ENCODE measurements around the gene PTPRT. TPM values are rescaled to one million over a fixed set of nuclear protein-coding genes. Genes with fewer than 3 reads are reported as not detected.

PTPRT gene
- total RNA-seq, 1 donor, result 0.72 TPM

DNA sequence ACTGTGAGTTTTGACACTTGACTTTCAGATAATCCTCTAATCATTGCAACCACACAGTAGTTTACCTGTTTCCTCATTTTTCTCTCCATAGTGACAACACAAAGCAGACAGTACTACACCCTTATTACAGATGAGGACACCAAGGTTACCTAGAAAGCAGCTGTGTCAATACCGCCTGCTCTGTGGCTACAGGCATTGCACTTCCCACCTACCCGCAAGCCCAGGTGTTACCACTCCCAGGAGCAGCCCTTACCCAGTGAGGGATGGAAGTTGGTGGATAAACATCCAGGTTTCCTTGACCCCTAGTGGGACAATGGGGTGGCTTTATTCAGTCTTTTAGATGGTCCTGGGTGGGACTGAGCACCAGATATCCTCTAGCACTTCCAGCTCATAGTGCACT, 503.6 kb downstream of the PTPRT start:
- H3K4me3 ChIP-seq (ENCODE audit: low read depth, low read length), result no peak overlapping the region
- DNase-seq (ENCODE audit: low read depth), result no peak
- TF ChIP-seq, protein P1, sequence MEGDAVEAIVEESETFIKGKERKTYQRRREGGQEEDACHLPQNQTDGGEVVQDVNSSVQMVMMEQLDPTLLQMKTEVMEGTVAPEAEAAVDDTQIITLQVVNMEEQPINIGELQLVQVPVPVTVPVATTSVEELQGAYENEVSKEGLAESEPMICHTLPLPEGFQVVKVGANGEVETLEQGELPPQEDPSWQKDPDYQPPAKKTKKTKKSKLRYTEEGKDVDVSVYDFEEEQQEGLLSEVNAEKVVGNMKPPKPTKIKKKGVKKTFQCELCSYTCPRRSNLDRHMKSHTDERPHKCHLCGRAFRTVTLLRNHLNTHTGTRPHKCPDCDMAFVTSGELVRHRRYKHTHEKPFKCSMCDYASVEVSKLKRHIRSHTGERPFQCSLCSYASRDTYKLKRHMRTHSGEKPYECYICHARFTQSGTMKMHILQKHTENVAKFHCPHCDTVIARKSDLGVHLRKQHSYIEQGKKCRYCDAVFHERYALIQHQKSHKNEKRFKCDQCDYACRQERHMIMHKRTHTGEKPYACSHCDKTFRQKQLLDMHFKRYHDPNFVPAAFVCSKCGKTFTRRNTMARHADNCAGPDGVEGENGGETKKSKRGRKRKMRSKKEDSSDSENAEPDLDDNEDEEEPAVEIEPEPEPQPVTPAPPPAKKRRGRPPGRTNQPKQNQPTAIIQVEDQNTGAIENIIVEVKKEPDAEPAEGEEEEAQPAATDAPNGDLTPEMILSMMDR (IDR thresholded peaks at IDR 0.05; ENCODE audit: insufficient read depth, low read length), result no peak

- no peak overlapping the region for H3K4me3 ChIP-seq (ENCODE audit: low read depth, low read length)
- DNase-seq (ENCODE audit: low read depth), result no peak
- TF ChIP-seq, protein P1 (IDR thresholded peaks at IDR 0.05; ENCODE audit: insufficient read depth, low read length), result no peak
Observed at GRCh38 chr20:42678895-42679294, 510.8 kb downstream of the PTPRT start.

DNA sequence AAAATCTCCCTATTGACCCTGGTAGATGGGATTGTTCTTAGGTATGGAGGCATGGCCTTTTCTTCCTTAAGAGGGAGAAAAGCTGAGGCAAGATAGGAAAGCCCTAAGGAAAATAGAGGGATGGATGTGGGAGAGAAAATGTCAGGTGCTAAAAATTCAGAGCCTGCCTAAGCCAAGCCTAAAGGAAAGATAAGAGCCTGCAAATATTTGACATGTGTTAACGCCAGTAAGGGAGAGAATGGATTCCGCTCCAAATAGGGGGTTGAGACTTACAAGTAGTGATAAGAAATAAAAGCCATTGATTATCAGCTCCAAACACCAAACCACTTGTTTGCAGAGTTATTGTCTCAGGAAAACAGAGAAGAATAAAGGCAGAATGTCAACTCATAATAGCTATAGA, 533.6 kb downstream of the PTPRT start:
- no peak for DNase-seq (ENCODE audit: low read depth)
- TF ChIP-seq, protein P1 (IDR thresholded peaks at IDR 0.05; ENCODE audit: insufficient read depth, low read length), result no peak
- H3K4me3 ChIP-seq (ENCODE audit: low read depth, low read length), result no peak overlapping the region

DNA sequence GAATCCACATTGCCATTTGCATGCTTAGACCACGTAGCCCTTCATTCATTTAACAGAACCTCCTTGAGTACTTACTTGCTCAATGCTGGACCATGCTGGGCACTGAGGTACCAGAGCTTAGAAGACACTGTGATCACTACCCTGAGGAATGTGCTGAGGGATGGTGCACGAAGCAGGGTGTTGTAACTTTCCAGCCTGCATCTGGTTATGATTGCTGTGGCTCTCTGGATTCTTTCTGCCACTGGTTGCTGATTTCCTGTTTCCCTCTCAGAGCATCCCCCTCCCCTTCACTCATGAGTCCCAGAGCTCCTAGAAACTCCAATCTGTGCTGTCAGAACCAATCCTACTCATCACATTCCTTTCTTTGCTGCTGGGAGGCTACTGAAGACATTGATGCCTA, 537.4 kb downstream of the PTPRT start:
- TF ChIP-seq, protein P1 (IDR thresholded peaks at IDR 0.05; ENCODE audit: insufficient read depth, low read length), result no peak
- no peak overlapping the region for H3K4me3 ChIP-seq (ENCODE audit: low read depth, low read length)
- DNase-seq (ENCODE audit: low read depth), result no peak

- no peak for DNase-seq (ENCODE audit: low read depth)
- no peak overlapping the region for H3K4me3 ChIP-seq (ENCODE audit: low read depth, low read length)
- TF ChIP-seq, protein P1 (IDR thresholded peaks at IDR 0.05; ENCODE audit: insufficient read depth, low read length), result no peak
Observed at GRCh38 chr20:42650191-42650746, 539.4 kb downstream of the PTPRT start.

- TF ChIP-seq, protein P1 (IDR thresholded peaks at IDR 0.05; ENCODE audit: insufficient read depth, low read length), result no peak
Observed at GRCh38 chr20:42649748-42650147, 540.0 kb downstream of the PTPRT start.

DNA sequence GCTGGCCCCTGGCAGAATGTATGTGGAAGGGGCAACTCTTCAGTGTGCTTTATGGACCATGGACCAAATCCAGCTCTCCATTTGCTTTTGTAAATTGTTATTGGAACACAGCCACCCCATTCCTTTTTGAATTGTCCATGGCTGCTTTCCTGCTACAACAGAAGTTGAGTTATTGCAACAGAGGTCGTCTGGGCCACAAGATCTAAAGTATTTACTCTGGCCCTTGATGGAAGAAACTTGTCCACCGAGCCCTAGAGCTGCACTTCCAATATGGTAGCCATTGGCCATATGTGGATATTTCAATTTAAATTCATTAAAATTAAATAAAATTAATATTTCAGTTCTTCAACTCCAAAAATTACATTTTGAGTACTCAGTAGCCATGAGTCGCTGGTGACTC, 543.5 kb downstream of the PTPRT start:
- H3K4me3 ChIP-seq (ENCODE audit: low read depth, low read length), result no peak overlapping the region
- TF ChIP-seq, protein P1 (IDR thresholded peaks at IDR 0.05; ENCODE audit: insufficient read depth, low read length), result no peak
- DNase-seq (ENCODE audit: low read depth), result no peak

More at GRCh38 chr20:42649748-42650147, 540.0 kb downstream of the PTPRT start:
- H3K4me3 ChIP-seq (ENCODE audit: low read depth, low read length), result no peak overlapping the region
- DNase-seq (ENCODE audit: low read depth), result no peak
